ENCODE measurements around the gene MDM2.

MDM2 gene

DNA sequence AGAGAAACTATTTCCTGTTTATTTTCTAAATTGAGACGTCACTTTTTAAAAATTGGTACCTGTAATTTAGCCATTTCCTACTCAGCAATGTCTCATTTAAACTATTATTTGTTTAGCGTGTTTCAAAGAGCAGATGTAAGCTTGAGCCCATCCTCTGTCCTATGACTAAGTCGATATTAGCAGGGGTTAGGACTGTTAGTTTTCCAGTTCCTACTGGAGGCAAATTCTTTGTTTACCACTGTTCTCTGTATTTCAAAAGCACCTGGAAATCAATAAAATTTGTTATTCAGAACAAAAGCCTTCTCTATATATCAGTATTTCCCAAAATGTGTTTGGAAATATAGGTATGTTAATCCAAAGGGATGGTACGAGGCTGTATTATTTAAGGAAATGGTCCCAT, 42.4 kb downstream of the MDM2 start:
- DNase-seq: no peak

DNA sequence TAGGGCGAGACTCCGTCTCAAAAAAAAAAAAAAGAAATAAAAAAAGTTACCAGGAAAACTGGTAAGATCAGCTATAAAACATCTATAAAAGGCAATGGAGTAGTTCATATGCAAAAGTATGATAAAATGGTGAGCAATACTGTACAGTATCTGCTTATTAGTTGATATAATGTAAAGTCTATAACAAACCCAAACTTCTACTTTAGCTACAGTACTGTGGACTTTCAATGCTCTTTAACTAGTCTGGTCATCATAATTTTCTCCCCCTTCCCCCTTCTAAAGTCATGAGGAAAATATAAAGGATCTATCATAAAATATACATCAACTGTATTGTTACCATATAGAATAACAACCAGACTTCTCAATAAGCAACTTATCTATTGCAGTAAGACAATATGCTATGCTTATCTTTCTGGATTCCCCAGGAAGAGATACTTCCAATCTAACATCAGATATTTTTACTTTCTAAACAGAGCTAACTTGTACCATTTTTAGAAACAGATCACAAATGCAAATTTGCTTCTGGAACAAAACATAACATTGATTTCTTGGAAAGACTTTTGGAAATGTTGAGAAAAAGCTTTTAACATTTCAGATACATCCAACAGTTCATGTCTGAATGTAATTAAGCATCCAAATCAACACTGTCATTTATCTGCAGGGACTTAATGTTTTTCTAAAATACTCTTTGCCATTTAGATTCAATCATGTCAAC, 43.8 kb downstream of the MDM2 start:
- no peak for DNase-seq

DNA sequence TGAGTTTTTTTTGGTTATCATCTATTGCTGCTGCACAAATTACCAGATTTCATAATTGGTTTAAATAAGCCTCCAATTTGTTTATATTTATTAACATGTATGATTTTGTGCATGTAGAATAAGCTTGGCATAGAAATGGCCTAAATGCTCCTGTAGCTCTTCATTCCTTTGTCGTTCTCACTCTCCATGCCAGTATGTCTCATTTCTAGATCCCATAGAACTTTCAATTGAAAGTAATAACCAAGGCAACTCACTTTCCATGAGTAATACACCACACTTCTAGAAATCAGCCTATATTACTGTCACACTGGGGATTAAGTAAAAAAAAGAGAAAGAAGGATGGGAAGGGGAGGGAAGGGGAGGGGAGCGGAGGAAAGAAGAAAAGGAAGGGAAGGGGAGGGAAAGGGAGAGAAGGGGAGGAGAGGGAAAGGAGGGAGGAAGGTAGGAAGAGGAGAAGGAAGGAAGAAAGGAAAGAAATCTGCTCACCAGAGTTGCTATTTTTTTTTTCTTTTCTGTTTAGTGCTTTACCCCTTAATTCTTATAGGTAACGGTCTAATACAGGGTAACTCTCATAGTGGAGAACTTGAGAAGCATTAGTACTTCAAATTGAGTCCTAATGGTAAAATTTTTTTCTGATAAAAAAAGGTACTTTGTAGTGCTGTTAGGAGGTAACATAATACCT, 45.6 kb downstream of the MDM2 start:
- no peak for DNase-seq

DNA sequence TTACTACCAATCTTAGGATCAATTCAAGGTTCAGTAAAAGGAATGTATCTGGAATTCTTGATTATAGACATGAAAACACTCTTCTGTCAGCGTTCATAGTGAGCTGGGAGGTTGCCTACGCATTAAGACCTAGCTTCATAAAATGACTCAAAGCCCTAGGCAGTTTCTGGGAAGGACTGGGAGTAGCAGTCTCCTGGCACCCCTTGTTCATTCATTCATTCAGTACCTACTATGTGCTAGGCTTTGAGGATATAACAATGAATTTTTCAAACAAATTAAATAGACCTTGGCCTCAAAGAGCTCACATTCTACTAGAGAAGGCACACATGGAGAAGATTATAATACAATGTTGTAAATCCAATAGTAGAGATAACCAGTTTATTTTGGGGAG, 46.1 kb downstream of the MDM2 start:
- no peak for DNase-seq

DNA sequence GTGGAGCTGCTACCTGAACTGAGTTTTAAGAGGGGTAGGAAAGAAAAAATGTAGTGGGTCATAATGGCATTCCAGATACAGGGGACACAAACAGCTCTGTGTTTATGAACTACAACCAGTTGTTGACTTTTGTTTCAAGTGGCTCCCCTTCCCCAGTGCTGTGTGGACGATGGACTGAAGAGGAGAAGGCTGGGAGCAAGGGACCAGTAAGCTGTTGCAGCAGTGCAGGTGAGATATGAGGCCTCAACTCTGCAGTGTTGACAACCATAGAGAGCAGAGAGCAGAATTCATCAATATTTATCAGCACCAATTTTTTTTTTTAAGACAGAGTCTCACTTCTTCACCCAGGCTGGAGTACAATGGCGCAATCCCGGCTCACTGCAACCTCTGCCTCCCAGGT, 46.6 kb downstream of the MDM2 start:
- DNase-seq: no peak

DNA sequence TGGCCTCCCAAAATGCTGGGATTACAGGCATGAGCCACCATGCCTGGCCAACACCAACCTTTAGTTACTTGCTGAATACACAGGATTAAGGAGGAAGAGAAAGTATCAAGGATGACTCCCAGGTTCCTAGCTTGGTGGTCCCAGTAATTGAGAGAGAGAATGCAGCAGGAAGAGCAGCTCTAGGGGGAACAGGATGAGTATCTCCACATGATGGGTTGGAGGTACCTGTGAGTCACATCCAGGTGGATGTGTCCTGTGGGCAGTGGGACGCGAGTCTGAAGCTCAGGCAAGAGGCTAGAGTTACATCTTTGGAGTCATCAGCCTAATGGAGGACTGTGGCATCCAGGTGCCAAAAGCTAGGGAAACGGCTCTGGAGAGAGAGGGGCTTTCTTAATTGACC, 47.1 kb downstream of the MDM2 start:
- DNase-seq: no peak

DNA sequence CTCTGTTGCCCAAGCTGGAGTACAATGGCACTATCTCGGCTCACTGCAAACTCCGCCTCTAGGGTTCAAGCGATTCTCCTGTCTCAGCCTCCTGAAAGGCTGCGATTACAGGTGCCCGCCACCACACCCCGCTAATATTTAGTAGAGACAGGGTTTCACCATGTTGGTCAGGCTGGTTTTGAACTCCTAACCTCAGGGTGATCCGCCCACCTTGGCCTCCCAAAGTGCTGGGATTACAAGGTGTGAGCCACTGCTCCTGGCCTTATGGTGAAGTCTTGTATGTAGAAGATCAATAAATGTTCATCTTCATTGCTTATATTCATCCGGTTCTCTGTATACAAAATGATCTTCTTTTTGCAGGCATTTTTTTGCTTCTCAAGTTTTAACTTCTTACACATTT, 47.8 kb downstream of the MDM2 start:
- DNase-seq: no peak

DNA sequence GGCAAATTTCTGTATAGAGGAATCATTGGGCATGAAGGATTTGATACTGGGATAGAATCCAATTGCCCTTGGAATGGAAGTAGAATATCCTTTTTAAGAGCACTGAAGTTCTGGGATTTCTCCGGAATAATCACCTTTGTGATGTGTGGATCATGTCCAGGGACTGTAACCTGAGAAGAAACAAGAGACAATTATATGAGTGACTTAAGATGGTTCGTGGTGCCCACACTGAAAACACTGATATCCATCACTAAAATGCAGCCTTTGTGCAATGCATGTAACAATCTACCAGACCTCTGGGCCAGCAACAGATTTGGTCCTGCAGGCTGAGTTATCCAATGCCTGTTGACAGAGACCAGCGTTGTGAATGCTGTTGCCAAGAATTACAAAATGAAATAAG, 48.5 kb downstream of the MDM2 start:
- DNase-seq: no peak

DNA sequence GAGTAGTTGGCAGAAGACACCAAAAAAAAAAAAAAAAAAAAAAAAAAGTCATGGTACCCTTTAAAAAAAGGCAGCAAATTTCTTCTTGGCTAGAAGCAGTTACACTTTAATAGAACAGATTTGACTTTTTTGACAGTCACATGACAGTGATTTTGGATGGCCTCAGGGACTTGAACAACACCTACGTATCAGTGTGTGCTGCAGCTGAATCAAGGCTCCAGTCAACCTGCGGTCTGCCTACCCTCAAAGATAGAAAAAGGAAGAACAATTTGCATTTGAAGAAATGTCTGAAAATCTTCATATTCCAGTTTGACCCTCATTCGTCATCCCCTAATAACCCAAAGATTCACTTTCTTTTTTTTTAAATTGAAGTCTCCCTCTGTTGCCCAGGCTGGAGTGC, 53.9 kb downstream of the MDM2 start:
- DNase-seq: no peak

DNA sequence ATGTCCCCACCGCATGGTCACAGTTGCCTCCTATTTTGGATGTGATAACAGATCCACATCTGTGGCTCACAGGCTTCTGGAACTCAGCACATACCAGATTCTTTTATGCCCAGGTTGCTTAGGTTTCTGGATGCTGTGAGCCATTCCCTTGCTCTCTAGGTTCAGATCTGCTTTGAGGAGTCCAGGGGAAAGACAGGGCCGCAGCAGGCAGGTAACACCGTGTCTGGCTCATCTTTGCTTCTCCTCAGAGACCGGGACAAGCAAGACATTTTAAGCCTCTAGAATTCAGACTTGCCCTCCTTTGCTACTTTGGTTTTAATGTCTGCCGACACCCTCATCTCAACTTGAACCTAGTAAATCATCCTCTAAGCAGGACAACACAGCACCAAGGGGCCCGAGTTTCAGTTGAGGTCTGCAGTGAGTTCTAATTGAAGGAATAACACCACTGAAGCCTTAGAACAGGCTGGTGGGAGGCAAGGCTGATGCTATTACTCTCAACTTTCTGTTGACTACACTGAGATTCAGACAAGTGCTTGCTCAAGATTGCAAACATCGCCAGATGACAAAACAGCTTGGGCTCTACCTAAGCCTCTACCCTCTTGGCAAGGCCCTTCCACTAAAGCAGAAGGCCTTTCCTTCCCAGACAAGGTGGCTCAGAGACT, 55.3 kb downstream of the MDM2 start:
- no peak for DNase-seq

DNA sequence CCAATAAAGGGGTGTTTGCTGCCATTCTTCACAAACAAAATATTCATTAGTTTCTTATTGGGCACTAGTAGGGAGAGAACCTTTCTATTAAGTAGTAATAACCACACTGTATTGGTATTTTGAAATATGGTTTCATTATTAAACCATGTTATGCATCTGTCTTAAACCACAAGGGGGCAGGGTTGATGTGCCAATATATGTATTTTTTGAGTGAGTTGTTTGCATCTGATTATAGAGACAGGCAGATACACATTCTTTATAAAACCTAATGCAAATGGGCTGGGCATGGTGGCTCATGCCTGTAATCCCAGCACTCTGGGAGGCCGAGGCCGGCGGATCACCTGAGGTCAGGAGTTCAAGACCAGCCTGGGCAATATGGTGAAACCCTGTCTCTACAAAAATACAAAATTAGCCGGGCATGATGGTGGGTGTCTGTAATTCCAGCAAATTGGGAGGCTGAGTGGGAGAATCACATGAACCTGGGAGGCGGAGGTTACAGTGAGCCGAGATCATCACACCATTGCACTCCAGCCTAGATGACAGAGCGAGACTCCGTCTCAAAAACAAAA, 56.0 kb downstream of the MDM2 start:
- DNase-seq: peak in 3 of 56 donors; percentile 6 to 31 (median 9)

DNA sequence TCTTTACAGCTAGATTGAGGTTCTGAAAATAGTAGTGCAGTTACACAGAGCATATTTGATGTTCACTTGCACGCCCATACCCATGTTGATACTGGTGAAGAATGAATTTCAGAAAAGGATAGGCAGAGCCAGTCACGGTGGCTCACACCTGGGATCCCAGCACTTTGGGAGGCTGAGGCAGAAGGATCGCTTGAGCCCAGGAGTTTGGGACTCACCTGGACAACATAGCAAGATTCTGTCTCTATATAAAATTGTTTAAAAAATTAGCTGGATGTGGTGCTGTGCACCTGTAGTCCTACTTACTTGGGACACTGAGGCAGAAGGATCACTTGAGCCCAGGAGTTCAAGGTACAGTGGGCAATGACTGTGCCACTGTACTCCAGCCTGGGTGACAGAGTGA, 56.6 kb downstream of the MDM2 start:
- no peak for DNase-seq

DNA sequence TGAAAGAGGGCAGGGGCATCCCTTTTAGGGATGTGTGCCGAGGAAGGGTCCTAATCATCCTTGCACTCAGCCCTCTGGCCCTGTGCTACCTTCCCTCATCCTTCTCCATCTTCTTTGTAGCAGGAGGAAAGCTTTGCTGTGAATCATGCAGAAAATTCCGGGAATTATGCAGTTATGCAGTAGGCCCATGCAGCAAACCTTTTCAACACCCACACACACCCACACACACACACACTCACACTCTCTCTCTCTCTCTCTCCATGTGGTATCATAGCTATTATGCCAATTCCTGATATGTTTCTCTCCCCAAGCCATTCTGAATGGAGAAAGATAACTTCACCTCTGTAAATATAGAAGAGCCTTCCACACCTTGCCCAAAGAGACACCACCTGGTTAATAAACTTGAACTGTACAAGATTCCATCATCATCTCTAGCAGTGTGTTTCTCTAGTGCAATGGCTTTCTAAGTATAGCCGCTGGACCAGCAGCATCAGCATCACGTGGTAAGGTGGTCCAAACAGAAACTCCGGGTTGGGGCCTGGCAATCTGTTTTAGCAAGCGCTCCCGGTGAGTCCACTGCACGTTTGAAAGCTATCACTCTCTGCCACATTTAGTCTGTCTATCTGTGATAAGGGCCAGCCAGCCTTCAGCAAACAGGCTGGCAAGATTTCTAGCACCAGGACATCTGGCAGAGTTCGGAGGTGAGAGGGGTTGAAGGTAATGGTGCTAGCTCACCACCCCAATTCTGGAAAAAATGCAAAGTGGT, 57.6 kb downstream of the MDM2 start:
- no peak for DNase-seq

DNA sequence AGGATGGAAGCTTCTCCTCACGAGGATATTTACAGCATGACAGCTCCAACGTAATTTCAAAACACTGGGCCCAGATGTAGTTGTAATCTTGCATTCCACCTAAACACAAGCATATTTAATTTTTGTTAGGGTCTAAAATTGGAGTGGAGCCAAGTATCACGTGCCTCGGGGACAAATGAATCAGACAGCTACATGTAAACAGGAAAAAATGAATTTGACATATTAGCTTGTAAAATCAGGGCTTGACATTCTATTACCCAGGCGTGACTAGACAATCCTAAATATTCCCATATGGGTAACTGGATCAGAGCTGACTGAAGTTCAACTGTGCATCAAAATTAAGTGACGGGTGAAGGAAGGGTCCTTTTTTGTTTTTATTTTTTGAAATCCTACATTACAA, 59.0 kb downstream of the MDM2 start:
- peak in 1 of 56 donors; percentile 8 for DNase-seq

DNA sequence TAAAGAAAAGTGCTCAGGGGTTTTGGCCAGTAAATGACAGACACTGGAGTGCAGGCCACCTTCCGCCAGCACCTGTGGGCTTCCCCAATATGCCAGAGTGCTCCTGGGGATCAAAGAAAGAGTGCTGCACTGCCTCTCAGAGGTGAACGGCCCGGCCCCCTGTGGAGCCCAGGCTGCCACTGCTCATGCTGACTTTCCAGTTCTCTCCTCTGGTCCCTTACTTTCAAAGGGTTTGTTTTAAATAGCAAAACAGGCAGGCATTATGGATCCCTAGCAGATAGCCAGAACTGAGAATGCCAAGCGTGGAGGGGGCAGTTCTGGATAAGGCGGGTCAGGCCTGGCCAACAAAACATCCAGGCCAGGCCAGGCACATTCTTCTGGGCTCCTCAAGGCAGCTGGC, 59.6 kb downstream of the MDM2 start:
- no peak for DNase-seq

DNA sequence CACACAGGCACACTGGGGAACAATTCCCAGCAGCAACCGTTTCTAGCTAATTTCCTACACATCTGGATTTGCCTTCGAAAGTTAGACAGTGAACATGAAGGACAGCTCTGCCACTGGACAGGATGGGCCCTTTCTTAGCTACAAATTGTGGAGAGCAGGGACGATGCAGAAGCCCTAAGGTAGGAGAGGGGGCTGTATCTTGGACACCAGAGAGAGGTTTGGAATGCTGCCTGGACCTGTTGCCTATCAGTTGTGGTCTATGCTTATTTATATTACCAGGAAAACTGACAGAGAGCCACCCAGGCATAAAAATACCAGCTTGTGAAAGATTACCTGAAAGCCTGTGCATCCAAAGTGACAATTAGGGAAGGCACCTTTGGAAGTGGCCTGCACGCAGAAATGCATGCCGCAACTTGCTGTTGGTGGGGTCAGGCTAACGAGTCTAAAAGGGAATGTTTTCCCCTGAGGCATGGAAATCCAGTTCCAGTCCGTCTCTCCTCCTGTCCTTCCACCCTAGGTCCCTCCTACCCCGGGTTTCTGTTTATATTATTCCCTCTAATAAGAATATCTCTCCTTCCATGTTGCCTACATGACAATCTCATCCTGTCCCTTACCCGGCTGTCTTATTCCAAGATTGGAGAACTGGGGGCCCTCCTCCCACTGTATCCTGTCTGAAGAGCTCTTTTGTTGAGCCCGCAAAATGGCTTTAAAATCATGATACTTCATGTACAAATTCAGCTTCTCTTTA, 60.2 kb downstream of the MDM2 start:
- DNase-seq: no peak

DNA sequence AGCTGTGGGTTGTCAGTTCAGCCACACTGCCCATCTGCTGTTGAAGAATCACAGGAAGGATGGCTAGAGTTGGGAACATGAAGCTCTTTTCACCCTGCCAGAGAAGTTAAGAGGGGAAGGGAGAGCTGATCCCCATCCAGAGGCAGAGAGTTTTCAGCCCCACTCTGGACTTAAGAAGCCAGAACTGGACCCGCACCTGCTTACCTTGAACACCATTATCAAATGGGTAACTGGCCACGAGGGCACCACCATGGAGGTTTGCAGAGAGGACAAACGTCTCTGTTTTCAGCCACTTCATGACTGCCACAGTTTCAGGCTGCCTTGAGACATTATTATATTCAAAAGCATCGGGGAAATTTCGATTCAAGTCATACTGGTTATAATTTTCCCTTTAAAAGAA, 62.0 kb downstream of the MDM2 start:
- DNase-seq: no peak

DNA sequence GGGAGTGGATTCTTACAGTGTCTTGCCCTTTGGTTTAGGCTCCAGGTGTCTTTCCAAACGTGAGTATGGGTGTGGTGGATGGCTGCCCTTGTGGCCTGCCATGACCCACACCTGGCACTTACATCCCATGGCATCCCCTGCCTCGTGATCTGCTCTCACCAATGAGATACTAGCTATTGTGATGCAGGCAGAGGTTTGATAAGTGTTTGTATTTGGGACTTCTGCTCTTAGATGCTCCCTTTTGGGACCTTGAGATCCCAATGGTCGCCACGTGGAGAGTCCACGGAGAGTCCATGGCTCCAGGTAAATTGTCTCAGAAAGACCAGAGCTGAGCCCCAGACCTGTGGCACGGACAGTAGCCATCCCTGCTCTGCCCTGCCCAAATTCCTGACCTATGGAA, 62.5 kb downstream of the MDM2 start:
- no peak for DNase-seq

DNA sequence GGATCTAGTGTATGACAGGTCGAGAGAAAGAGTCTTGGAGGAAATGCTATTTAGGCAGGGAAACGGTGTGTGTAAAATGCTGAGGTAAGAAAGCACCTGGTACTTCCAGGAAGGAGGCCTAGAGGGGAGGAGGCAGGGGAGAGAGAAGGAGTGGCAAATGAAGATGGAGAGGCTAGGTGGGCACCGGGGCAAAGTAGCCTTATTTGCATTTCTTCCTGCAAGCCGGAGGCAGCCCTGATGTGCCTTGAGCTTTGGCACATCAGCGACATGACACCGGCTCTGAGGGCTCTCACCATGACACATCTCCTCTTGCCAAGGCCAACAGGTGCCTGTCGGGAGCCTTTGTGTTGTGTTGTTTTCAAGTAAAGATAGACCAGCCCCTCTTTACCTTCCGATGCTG, 63.4 kb downstream of the MDM2 start:
- DNase-seq: no peak

DNA sequence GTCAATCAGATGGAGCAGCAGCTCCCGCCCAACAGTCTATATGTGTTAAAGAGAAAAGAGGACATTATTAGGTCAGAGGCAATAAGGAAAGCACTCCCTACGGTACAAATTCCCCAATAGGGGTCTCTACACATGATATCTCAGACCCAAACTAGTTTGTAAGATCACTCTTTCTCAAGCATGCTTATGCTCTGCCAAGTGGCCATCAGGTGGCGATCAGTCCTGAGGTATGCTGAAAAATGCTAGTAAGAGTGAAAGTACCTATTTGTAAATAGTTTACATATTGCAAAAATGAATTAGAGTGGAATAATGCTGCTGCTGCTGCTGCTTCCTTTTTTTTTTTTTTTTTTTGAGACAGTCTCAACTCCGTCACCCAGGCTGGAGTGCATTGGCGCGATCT, 63.9 kb downstream of the MDM2 start:
- DNase-seq: no peak

DNA sequence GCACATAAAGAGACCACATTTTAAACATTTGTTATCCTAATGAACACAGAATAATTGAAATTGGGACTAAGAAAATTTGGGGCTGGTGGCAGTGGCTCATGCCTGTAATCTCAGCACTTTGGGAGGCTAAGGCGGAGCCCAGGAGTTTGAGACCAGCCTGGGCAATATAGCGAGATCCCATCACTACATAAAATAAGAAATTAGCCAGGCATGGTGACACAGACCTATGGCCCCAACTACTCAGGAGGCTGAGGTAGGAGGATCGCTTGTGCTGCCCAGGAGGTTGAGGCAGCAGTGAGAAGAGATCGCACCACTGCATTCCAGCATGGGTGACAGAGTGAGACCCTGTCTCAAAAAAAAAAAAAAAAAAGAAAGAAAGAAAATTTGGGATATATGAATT, 65.3 kb downstream of the MDM2 start:
- no peak for DNase-seq
